Measurements from ENCODE around the gene INVS.
"Not testable (repeated sequence)": the region's sequence is repeated elsewhere in the genome, so short reads cannot be mapped to it uniquely, and the experiment has no call there.

The INVS gene

DNA sequence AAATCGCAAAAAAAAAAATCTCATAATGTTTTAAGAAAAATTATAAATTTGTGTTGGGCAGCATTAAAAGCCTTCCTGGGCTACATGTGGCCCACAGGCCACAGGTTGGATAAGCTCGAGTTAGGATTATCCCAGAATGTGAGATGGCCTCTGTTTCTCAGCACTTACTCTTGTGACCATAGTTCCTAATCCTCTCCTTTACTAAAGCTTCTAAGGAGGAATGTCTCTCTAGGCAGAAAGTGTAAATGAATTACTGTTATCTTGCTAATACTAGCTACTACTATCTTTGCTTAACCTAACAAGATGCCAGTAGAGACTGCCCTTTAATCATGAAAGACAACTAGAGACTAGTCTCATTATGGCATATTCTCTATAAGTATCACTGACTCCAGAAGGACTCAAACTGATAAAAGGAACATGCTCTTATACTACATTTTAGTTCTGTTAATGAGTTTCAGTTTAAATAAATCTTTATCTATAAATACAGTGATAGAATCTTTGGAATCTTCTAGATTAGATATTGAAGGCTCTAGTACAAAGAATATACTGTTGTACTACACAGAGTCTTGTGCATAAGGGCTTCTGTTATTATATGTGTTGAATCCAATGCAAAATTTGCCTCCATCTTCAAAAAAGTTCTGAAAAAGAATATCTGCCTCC lies 13.8 kb downstream of the INVS start:
- no peak for DNase-seq (ENCODE audit: low read depth in 2 of 3, low spot score in 2 of 3)

DNA sequence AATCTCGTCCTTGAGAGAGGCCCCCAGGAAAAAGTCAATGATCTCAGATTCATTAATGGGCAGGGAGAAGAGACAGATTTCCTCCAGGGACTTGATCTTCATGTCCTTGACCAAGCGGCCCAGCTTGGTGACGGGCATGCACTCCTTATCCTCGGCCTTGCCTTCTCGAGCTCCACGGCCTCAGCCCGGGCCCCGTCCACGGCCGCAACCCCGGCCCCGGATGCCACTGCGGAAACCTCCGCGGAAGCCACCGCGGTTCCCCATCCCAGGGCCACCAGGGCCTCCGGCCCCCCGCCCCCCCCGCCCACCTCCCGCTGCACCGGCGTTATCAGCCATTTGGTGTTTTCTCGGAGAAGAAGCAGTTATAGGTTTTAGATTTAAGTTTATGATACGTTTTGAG lies 18.3 kb downstream of the INVS start:
- no peak for DNase-seq (ENCODE audit: low read depth in 2 of 3, low spot score in 2 of 3)

DNA sequence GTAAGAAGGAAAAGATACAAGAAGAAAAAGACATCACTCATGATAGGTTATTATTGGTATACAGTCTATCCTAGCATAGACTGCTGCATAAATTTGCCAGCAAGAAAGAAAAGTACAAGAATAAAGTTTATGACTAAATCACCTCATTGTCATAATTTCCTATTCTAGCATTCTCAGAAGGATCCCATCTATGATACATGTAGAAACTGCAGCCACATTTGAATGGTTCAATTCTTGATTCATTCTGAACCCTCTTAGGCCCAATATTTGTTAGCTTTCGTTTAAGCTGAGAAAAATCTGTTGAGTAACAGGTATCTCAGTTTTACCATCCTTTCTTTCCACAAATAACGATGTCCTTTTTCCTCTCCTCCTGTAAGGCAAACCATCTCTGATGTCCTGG lies 21.2 kb downstream of the INVS start:
- DNase-seq (ENCODE audit: low read depth in 2 of 3, low spot score in 2 of 3), result no peak

DNA sequence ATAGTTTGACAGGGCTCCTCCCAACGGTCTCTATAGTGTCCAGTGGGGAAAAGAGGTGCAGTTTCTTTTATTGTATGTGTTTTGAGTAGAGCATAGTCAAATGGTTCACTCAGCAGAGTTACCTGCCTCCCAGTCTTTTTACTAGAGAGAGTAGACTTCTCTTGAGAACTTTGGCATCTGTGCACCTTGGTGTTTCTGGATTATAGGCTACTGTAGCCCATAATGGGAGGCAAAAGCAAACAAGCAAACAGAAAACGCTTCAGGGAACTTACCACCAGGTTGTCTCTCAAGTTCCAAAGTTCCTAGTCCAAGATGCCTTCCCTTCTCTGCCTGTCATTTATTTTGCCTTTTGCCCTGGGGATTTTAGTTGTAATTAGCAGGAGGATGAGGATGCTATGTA lies 26.2 kb downstream of the INVS start:
- DNase-seq (ENCODE audit: low read depth in 2 of 3, low spot score in 2 of 3), result no peak

DNA sequence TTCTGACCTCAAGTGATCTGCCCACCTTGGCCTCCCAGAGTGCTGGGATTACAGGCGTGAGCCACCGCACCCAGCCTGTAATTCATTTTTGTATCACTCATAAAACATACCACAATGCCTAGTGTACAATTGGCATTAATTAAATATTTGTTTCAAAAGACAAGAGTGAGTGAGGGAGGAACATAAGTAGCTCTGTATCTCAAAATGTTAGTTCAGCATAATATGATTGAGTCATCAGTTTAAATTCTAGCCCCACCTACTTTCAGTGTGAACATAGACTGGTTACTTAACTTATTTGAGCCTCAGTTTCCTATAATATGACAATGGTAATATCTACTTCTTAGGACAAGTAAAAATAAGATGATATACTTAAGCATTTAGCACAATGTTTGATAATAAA lies 26.9 kb downstream of the INVS start:
- no peak for DNase-seq (ENCODE audit: low read depth in 2 of 3, low spot score in 2 of 3)

DNA sequence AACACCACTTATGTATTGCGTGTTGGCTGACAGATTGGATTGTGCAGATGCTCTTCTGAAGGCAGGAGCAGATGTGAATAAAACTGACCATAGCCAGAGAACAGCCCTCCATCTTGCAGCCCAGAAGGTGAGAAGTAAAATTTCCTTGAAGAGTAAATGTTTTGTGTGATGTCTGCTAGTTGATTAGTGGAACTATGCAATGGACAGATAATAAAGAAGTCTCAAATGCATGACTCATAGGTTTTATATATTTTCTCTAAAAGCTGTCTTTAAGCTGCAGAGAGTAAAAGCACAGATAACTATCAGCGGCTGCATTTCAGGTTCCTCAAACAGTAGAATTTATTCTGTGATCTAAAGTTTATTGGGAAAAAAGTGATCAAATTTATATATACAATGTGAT lies 27.4 kb downstream of the INVS start:
- DNase-seq (ENCODE audit: low read depth in 2 of 3, low spot score in 2 of 3), result no peak

DNA sequence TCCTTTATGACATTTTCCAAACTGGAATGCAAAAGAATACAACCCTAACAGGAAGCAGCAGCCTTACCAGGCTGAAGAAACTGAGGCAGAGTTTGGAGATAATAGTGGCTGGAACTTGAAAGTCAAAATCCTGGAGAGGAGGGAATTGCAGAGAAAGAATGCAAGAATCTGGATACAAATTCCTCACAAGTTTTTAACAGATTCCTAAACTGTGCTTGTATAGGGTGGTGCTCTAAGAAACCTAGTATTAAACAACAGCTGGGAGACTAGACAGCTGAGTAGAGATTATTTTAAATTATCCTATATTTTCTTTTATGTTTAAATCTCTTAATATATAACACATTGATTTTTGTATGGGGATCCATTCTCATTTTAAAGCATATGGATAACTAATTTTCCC lies 30.7 kb downstream of the INVS start:
- DNase-seq (ENCODE audit: low read depth in 2 of 3, low spot score in 2 of 3), result no peak

DNA sequence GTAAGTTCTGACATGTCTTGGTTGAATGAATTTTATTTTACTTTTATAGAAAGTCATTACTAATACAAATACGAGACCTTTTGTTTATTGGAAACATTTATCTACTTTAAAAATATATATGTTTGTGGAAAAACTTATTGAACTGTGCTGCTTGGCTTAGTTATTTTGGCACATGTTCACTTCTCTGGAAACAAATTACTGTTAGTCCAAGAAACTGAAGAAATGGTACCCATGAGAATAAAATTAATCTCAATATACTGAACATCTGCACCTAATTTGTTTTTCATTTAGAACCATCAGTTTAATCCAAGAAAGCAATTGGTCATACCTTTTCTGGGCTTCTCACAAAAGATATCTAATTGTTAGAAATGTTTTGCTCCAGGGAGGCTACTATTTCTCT lies 32.2 kb downstream of the INVS start:
- no peak for DNase-seq (ENCODE audit: low read depth in 2 of 3, low spot score in 2 of 3)

DNA sequence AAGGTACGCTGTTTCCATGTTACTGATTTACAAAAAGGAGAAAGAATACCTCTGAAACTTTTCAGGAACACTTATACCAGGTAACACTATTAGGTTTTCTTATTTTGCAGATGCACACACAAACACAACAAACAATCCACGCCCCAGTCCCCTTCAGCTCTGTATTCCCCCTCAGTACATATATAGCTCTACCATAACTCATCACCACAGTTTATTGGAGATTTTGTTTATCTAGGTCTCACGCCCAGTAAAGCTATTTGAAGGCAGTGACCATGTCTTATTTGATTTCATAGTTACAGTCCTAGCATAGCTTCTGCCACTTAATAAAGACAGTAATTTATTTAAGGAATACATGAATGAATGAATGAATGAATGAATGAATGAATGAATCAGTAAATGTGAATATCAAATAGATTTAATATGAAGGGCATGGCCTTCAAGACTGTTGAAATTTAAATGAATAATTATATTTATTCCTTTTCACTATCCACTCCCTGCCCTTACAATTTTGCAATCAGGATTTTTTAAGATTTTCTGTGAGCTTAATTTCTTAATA lies 32.9 kb downstream of the INVS start:
- DNase-seq (ENCODE audit: low read depth in 2 of 3, low spot score in 2 of 3), result no peak

DNA sequence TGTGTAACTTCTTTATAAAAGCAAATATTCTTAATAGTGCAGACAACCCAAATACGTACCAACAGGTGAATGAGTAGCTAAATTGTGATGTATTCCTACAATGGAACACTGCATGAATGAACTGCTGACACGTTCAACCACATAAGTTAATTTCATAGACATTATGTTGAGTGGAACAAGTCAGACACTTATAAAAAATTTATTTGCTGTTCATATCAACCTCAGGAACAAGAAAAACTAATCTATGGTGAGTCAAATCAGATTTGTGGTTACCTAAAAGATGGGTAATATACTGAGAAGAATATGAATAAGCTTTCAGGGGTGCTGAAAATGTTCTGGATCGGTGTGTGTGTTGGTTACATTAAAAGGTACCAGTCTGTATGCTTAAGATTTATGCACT lies 35.7 kb downstream of the INVS start:
- no peak for DNase-seq (ENCODE audit: low read depth in 2 of 3, low spot score in 2 of 3)

DNA sequence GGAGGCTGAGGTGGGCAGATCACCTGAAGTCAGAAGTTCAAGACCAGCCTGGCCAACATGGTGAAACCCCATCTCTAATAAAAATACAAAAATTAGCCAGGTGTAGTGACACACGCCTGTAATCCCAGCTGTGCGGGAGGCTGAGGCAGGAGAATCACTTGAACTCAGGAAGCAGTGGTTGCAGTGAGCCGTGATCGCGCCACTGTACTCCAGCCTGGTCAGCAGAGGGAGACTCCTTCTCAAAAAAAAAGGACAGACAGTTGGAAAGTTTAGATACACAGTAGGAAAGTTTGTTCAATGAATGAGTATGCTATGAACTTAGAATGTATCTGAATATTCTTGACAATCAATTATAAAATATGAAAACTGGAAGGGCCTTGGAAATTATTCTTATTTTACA lies 37.8 kb downstream of the INVS start:
- not testable (repeated sequence) for DNase-seq (ENCODE audit: low read depth in 2 of 3, low spot score in 2 of 3)

DNA sequence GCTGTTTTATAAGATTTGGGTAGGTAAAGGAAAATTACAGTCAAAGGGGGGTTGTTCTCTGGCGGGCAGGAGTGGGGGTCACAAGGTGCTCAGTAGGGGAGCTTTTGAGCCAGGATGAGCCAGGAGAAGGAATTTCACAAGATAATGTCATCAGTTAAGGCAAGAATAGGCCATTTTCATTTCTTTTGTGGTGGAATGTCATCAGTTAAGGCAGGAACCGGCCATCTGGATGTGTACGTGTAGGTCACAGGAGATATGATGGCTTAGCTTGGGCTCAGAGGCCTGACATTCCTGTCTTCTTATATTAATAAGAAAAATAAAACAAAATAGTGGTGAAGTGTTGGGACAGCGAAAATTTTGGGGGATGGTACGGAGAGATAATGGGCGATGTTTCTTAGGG lies 41.3 kb downstream of the INVS start:
- not testable (repeated sequence) for DNase-seq (ENCODE audit: low read depth in 2 of 3, low spot score in 2 of 3)

DNA sequence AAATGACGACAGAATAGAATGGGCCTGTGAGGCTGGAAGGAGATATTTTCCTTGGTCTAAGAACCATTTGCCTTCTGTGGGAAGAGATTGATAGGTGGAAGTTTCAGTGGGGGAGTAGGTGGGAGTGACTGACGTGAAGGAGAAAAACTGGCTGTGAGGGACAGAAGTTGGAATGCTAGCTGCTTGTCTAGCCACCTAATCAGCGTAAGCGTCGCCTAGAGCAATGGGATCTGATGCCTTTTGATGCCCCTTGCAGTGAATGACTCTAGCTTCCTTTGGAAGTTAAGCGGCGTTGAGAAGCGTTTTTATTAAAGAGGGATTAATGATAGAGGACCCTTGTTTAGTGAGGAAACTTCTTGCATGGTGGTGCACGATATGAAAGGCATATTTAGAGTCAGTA lies 42.8 kb downstream of the INVS start:
- not testable (repeated sequence) for DNase-seq (ENCODE audit: low read depth in 2 of 3, low spot score in 2 of 3)

DNA sequence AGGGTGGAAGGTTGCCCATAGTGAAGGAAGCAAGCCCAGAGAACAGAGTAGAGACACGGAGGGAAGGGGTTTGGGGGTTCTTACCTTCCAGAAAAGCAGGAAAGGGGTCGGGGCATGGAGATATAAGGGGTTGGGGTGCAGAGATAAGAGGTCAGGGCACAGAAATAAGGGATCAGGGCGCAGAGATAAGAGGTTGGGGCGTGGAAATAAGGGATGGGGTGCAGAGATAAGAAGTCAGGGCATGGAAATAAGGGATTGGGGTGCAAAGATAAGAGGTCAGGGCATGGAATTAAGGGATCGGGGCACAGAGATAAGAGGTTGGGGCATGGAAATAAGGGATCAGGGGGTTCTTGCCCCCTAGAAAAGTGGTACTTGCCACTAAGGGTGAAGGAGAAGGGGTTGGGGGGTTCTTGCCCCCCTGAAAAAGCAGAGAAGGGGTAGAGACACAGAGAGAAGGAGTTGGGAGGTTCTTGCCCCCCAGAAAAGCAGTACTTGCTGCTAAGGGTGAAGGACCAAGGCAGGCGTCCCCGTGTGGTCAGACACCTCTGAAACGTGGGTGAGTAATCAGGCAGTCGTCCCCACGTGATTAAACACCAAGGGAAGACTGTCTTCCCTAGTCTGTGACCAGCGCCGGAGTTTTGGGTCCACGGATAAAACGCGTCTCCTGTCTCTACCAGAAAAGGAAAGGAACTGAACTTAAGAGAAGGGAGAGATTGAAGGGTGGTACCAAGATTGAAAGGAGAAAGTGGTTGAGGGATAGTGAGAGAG lies 46.3 kb downstream of the INVS start:
- DNase-seq (ENCODE audit: low read depth in 2 of 3, low spot score in 2 of 3), result not testable (repeated sequence)

DNA sequence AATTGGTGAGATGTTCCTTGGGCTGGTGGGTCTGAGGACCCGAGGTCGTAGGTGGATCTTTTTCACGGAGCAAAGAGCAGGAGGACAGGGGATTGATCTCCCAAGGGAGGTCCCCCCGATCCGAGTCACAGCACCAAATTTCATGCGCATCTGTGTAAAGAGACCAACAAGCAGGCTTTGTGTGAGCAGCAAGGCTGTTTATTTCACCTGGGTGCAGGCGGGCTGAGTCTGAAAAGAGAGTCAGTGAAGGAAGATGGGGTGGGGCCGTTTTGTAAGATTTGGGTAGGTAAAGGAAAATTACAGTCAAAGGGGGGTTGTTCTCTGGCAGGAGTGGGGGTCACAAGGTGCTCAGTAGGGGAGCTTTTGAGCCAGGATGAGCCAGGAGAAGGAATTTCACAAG lies 46.9 kb downstream of the INVS start:
- DNase-seq (ENCODE audit: low read depth in 2 of 3, low spot score in 2 of 3), result not testable (repeated sequence)

DNA sequence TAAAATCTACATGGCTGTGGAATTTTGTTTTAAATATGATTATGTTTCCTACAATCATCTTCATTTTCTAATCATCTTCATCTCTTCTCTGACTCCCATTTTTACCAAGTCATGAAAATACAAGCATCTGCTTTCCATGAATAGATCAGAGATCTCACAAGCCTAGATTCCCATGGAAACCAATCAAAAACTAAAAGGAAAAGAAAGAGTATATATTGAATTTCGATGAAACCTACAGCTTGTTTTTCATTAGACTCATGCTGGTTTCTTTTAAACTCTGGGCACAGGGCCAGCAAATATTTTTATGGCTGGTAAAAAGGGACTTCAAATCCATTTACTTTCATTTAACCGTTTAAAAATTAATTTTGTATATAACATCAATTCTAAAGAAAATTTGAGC lies 51.2 kb downstream of the INVS start:
- DNase-seq (ENCODE audit: low read depth in 2 of 3, low spot score in 2 of 3), result no peak

DNA sequence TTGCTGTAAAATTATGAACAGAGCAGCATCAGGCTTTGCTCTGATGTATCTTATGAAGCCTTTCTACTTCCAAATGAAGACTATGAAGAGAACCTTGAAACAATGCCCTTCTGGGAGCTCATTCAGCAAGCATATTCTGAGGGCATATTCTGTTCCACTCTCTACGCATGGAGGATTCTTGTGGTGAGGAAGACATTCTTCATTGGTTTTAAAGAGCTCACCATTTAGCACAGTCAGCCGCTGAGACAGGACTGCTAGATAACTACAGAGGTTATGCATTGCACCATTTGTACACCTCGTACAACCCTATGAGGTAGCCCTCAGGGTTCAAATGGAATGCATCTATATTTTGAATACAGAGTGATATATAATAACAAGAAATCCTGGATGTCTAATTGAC lies 61.0 kb downstream of the INVS start:
- DNase-seq (ENCODE audit: low read depth in 2 of 3, low spot score in 2 of 3), result no peak

DNA sequence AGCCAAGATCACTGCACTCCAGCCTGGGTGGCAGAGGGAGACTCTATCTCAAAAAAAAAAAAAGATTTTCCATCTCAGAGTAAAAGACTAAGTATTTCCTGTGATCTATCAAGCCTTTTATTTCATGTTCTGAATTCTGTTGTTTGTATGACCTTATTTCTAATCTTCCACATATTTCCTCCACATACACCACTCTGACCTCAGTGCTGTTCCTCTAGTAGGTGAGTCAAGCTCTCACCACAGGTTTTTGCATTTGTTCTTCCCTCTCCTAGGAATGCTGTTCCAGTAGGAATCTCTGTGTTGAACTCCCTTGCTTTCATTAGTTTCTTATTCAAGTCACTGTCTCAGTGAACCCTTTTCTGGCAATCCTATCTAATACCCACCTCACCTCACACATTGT lies 68.1 kb downstream of the INVS start:
- DNase-seq (ENCODE audit: low read depth in 2 of 3, low spot score in 2 of 3), result no peak

DNA sequence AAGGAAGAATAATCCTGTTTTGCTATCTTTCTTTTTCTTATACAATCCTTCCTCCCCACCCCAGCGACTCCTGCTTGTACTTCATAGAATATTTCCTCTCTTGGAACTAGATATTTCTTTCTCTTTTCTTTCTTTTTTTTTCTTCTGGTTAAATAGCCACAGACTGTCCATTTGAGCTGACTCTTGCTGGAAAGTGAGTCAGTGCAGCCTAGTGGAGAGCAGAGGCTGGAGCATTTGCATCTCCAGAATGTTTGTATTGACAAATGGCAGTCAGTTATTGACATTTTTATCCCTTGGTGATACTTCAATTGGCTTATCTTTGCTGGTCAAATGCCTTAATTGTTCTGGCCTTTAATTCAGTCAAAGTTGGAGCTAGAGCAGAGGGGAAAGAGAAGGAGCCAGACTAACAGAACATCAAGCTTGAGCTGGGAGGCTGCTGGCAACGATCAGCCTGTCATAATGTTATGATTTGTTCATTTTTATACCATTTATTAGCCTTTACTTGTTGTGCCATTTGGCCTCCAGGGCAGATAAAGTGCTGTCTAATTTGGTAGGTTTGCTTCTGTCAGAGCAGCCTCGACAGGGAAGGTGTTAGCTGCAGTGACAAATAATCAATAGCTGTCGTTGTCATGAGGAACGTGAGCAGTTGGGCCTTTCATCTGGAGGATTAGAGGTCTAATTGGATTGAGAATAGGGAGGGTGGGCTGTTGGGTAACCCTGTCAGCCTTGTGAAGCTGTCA lies 69.0 kb downstream of the INVS start:
- no peak for DNase-seq (ENCODE audit: low read depth in 2 of 3, low spot score in 2 of 3)

DNA sequence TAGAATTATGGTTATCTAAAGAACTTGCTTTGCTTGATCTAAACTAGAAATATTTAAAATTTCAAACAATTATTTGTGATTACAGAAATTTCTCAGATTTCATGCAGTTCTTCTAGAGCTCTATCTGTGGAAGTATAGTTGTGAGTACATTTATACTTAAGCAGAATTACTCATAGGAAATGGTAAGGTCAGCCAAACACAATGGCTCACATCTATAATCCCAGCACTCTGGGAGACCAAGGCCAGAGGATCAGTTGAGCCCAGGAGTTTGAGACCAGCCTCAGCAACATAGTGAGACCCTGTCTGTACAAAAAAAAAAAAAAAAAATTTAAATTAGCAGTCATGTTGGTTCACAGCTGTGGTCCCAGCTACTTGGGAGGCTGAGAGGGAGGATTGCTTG lies 71.0 kb downstream of the INVS start:
- no peak for DNase-seq (ENCODE audit: low read depth in 2 of 3, low spot score in 2 of 3)

DNA sequence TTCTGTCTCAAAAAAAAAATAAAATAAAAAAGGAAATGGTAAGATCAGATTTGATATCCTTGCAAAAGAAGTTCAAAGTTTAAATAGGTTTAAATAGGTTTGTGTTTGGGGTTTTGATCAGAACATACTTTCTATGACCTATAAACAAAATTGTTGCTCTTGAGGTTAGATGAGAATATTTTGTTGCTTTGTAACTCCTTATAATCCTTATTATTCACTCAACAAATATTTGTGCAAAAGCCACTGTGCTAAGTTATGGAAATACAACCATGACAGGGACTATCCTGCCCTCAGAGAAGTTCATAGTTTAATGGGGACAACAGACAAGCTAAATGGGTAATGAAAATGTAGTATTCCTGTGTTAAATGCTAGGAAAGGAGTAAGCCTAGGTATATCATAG lies 71.5 kb downstream of the INVS start:
- DNase-seq (ENCODE audit: low read depth in 2 of 3, low spot score in 2 of 3), result no peak

DNA sequence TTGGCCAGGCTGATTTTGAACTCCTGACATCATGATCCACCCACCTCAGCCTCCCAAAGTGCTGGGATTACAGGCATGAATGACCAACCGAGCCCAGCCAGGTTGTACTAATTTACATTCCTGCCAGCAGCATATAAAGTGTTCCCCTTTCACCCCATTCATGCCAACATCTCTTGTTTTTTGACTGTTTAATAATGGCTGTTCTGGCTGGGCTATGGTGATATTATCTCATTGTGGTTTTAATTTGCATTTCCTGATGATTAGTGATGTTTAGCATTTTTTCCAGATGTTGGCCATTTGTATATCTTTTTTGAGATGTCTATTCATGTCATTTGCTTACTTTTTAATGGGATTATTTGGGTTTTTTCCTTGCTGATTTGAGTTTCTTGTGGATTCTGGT lies 87.3 kb downstream of the INVS start:
- no peak for DNase-seq (ENCODE audit: low read depth in 2 of 3, low spot score in 2 of 3)

Data from activated CD8-positive, alpha-beta memory T cell treated with anti-CD3 and anti-CD28 coated beads for 48 hours (primary cell).